ENCODE data around the gene LZIC. TPM values are rescaled to one million over a fixed set of nuclear protein-coding genes. Genes with fewer than 3 reads are reported as not detected.
A peak's percentile ranks its signal among the peaks of the same experiment; 100 is the strongest.

Gene LZIC
- total and polyA plus RNA-seq, 7 donors: 23.7 to 50.4 (median 28.8) TPM

DNA sequence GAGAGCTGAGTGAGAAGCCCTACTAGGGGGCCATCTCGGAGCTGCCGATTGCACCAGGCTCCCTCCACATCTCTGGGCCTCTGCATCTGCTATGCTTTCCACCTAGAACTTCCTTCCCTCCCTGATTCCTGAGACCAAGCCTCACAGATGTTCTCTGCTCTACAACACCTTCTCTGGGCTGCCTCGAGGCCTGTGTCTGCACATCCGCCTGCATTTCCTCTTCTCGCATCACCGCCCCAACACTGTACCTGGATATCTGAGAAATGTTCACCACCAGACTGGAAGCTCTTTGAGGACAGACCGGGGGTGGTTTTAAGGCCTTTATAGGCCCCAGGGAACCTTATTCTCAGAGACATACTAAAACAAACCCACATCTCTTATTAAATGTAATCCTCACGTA, 53.8 kb downstream of the LZIC start:
- intact Hi-C loops (cut with DNase I): no loop called here
- Histone ChIP-seq H3K4me1 (peaks cover 0 to 26% (median 20%) of the 10 kb centered on the region in 4 donors), H3K36me3 (no peaks in the 10 kb centered on the region), H3K9me3 (no peaks in the 10 kb centered on the region), H3K27ac (peak overlapping the region in 3 of 4 donors; percentile 51 to 69 (median 68)), H3K4me3 (no peak overlapping the region), H3K27me3 (no peaks in the 10 kb centered on the region)
- WGBS, 2 donors: 75 to 93% methylated on average over 8 of the region's 8 CpGs
- TF ChIP-seq POLR2A (IDR thresholded peaks at IDR 0.05) (no peak), EP300 (IDR thresholded peaks at IDR 0.05) (no peak), POLR2AphosphoS5 (IDR thresholded peaks at IDR 0.05) (no peak)
- TF ChIP-seq, protein P1, sequence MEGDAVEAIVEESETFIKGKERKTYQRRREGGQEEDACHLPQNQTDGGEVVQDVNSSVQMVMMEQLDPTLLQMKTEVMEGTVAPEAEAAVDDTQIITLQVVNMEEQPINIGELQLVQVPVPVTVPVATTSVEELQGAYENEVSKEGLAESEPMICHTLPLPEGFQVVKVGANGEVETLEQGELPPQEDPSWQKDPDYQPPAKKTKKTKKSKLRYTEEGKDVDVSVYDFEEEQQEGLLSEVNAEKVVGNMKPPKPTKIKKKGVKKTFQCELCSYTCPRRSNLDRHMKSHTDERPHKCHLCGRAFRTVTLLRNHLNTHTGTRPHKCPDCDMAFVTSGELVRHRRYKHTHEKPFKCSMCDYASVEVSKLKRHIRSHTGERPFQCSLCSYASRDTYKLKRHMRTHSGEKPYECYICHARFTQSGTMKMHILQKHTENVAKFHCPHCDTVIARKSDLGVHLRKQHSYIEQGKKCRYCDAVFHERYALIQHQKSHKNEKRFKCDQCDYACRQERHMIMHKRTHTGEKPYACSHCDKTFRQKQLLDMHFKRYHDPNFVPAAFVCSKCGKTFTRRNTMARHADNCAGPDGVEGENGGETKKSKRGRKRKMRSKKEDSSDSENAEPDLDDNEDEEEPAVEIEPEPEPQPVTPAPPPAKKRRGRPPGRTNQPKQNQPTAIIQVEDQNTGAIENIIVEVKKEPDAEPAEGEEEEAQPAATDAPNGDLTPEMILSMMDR (IDR thresholded peaks at IDR 0.05): no peak
- DNase-seq: no peak

DNA sequence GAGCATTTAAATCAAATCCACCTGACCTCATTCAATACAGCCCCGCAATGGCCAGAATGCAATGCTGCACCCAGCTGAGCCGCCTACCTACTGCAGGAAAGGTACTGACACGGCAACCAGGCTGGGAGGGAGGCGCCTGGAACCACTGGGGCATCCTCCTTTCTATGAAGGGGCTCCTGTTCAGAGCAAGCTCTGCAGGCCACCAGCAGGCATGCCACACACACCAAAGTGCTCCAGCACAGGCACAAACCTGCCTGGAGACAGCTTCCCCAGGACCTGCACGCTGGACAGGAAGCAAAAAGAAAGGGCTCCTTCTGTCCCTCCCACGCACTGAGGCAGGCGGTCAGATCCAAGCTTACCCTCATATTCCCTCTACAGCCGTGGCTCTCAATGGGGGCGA, 54.3 kb downstream of the LZIC start:
- Histone ChIP-seq H3K27me3 (no peaks in the 10 kb centered on the region), H3K9me3 (no peaks in the 10 kb centered on the region), H3K4me1 (peaks cover 0 to 26% (median 20%) of the 10 kb centered on the region in 4 donors), H3K27ac (peak overlapping the region in 1 of 4 donors; percentile 68), H3K4me3 (no peak overlapping the region), H3K36me3 (no peaks in the 10 kb centered on the region)
- WGBS, 2 donors: 92% methylated on average over 9 of the region's 9 CpGs
- intact Hi-C loops (cut with DNase I): no loop called here
- no peak for DNase-seq
- TF ChIP-seq EP300 (IDR thresholded peaks at IDR 0.05) (no peak), POLR2AphosphoS5 (IDR thresholded peaks at IDR 0.05) (no peak), POLR2A (IDR thresholded peaks at IDR 0.05) (no peak)
- TF ChIP-seq, protein P1 (IDR thresholded peaks at IDR 0.05): no peak

DNA sequence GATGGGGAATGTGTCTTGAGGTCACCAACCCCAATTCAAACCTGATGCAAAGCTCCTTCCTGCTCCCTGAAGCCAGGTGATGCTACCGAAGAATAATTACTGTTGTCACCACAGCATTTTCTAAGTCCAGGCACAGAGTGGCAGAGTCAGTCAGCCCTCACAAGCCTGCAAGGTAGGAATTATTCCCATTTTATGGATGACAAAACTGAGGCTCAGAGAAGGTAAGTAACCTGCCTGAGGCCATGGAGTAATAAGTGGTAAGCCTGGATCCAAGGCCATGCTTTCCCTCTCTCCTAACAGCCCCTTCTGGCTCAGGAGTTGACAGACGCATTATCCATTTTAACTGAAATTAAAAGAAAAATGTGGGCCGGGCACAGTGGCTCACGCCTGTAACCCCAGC, 56.1 kb downstream of the LZIC start:
- H3K9me3 ChIP-seq: no peaks in the 10 kb centered on the region
- 96% methylated on average over 4 of the region's 4 CpGs for WGBS, 2 donors
- peaks cover 0 to 14% (median 4%) of the 10 kb centered on the region in 4 donors for H3K36me3 ChIP-seq
- no peaks in the 10 kb centered on the region for H3K27me3 ChIP-seq
- H3K27ac ChIP-seq: no peak overlapping the region
- H3K4me3 ChIP-seq: no peak overlapping the region
- TF ChIP-seq POLR2A (IDR thresholded peaks at IDR 0.05) (no peak), EP300 (IDR thresholded peaks at IDR 0.05) (no peak), POLR2AphosphoS5 (IDR thresholded peaks at IDR 0.05) (no peak)
- TF ChIP-seq, protein P1 (IDR thresholded peaks at IDR 0.05): no peak
- H3K4me1 ChIP-seq: peaks cover 0 to 26% (median 20%) of the 10 kb centered on the region in 4 donors
- intact Hi-C loops (cut with DNase I): no loop called here
- DNase-seq: no peak

DNA sequence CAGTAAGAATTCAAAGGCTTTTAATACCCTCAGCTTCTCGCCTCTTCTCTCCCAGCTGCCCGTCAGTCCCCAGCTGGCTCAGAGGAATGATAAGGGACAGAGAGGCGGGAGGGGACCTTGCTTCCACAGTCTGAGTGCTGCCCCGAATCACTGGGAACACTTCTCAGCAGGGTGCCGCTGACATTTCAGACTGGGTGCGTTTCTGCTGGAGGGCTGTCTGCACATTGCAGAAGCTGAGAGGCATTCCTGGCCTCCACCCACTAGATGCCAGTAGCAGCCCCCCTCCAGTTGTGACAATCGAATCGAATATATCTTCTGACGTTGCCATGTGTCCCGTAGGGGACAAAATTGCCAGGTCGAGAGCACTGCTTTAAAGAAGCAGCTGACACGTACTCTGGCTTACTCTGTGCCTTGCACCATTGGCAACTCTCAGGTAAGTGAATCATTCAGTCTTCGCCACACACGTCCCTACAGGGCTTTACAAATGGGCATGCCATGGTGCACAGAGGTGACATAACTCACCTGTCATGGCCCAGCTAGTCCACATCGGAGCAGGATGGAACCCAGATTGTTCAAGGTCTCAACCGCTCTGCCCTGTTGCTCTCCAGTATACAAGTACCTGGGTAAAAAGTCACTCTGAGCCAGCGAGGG, 57.0 kb downstream of the LZIC start:
- WGBS, 2 donors: 92% methylated on average over 17 of the region's 17 CpGs
- H3K4me1 ChIP-seq: peaks cover 0 to 22% (median 17%) of the 10 kb centered on the region in 4 donors
- peaks cover 0 to 14% (median 4%) of the 10 kb centered on the region in 4 donors for H3K36me3 ChIP-seq
- intact Hi-C loops (cut with DNase I): no loop called here
- H3K27ac ChIP-seq: no peak overlapping the region
- no peak for DNase-seq
- no peak for TF ChIP-seq POLR2A (IDR thresholded peaks at IDR 0.05)
- TF ChIP-seq, protein P1 (IDR thresholded peaks at IDR 0.05): no peak
- TF ChIP-seq POLR2AphosphoS5 (IDR thresholded peaks at IDR 0.05): no peak
- no peak for TF ChIP-seq EP300 (IDR thresholded peaks at IDR 0.05)
- H3K27me3 ChIP-seq: no peaks in the 10 kb centered on the region
- H3K4me3 ChIP-seq: no peak overlapping the region
- no peaks in the 10 kb centered on the region for H3K9me3 ChIP-seq

All from sigmoid colon (tissue), 7 donors.